Kidney (tissue), 22 donors: ENCODE measurements around the gene NUB1. TPM values are rescaled to one million over a fixed set of nuclear protein-coding genes. Genes with fewer than 3 reads are reported as not detected.

ENCODE experiments used
- DNase-seq, 5 donors: peaks; one replicate each; pipeline ENCODE4 v3.0.0-alpha.2; 2013 to 2020
- FAIRE-seq: peaks from 2 replicates; lab custom pipeline; 2012; peaks lifted over from hg19 to GRCh38; lab: Jason Lieb, UNC
- H3K27ac ChIP-seq, 2 donors: one replicate each; pipeline ENCODE4 v1.7.0; 2013; ENCODE audit warnings: low read depth in 2 of 2, low read length in 2 of 2, inconsistent platforms in 1 of 2
- H3K27me3 ChIP-seq: one replicate; pipeline ENCODE4 v1.7.1; 2013; ENCODE audit warnings: low read length, inconsistent platforms; ENCODE audit not compliant: control insufficient read depth, insufficient read depth
- H3K36me3 ChIP-seq, 3 donors: one replicate each; pipeline versions ENCODE4 v1.7.0 to v1.7.1; 2013; ENCODE audit warnings: low read length in 3 of 3, control low read depth in 1 of 3, inconsistent platforms in 1 of 3; ENCODE audit not compliant: insufficient read depth in 3 of 3, control insufficient read depth in 2 of 3
- H3K4me1 ChIP-seq, 3 donors: one replicate each; pipeline versions ENCODE4 v1.7.0 to v1.7.1; 2013; ENCODE audit warnings: low read length in 3 of 3, inconsistent platforms in 1 of 3, low read depth in 1 of 3; ENCODE audit not compliant: control insufficient read depth in 2 of 3, insufficient read depth in 2 of 3
- H3K4me3 ChIP-seq, 3 donors: one replicate each; pipeline versions ENCODE4 v1.7.0 to v1.8.1; 2013; ENCODE audit warnings: low read length in 3 of 3, control low read depth in 1 of 3, inconsistent platforms in 1 of 3
- H3K9ac ChIP-seq, 3 donors: one replicate each; pipeline versions ENCODE4 v1.7.0 to v1.7.1; 2013; ENCODE audit warnings: low read length in 3 of 3, control low read depth in 1 of 3, inconsistent platforms in 1 of 3
- H3K9me3 ChIP-seq, 3 donors: one replicate each; pipeline versions ENCODE4 v1.7.0 to v1.7.1; 2013; ENCODE audit warnings: low read length in 3 of 3, control low read depth in 1 of 3, inconsistent platforms in 1 of 3; ENCODE audit not compliant: control insufficient read depth in 2 of 3, insufficient read depth in 1 of 3
- CTCF ChIP-seq: IDR thresholded peaks from 3 replicates; pipeline ENCODE4 v1.5.1; 2012; ENCODE audit warnings: mild to moderate bottlenecking, moderate library complexity, borderline replicate concordance; ENCODE audit not compliant: insufficient read depth; ENCODE audit errors: extremely low read depth
- intact Hi-C: fragments of 100-400 bp; cut with DNase I; formaldehyde crosslinking; loops from one replicate; pipeline ENCODE4 v1.11.1; 2022
- long read RNA-seq, 10 donors: library from polyadenylated mRNA in 1 of 10; unstranded in 1 of 10; transcript quantifications; one replicate each; pipeline ENCODE4 v2.0.0 and lab custom pipeline, GENCODE V29; 2021 to 2026
- polyA plus RNA-seq: library from polyadenylated mRNA; stranded (reverse); fragments of 350-450 nt; fragmentation: Illumina TruSeq; extraction: RNeasy Lipid Tissue Mini Kit (QIAGEN cat#74804); gene quantifications from one replicate; pipeline ENCODE4 v1.2.3, GENCODE V29; 2014; ENCODE audit warnings: low read depth, low replicate concordance; ENCODE audit not compliant: insufficient read depth
- total RNA-seq: library from RNA; stranded (reverse); fragmentation: NEBNext Ultra II Directional; extraction: Animal tissue kit (Norgen Biotek cat#: 25700); gene quantifications from one replicate; pipeline ENCODE4 v1.2.1, GENCODE V29; 2021
- donor health status: control.
- donor health status: control.
- donor health status: control.
- donor health status: control.
- donor health status: control.
- donor health status: DM: yes; HTN: yes; CAD: no.
- donor health status: Normal renal cell carcinoma (clear cell type).

Gene NUB1
- total RNA-seq (51.8 TPM), polyA plus RNA-seq (32.7 TPM)
- long read RNA-seq, donor 1, partial matches to known transcripts: 0 of 2 reads
- long read RNA-seq, donor 1, other reads (novel, unspliced or antisense): 0 of 2 reads
- long read RNA-seq, donor 2, partial matches to known transcripts: 11 of 16 reads
- long read RNA-seq, donor 2, other reads (novel, unspliced or antisense): 0 of 16 reads
- long read RNA-seq, donor 3, partial matches to known transcripts: 5 of 11 reads
- long read RNA-seq, donor 3, other reads (novel, unspliced or antisense): 0 of 11 reads
- long read RNA-seq, donor 4, partial matches to known transcripts: 12 of 19 reads
- long read RNA-seq, donor 4, other reads (novel, unspliced or antisense): 0 of 19 reads
- long read RNA-seq, donor 5: 0 reads
- long read RNA-seq, donor 6, partial matches to known transcripts: 6 of 7 reads
- long read RNA-seq, donor 6, other reads (novel, unspliced or antisense): 0 of 7 reads
- long read RNA-seq, donor 7, partial matches to known transcripts: 7 of 25 reads
- long read RNA-seq, donor 7, other reads (novel, unspliced or antisense): 10 of 25 reads
- long read RNA-seq, donor 8, partial matches to known transcripts: 7 of 8 reads
- long read RNA-seq, donor 8, other reads (novel, unspliced or antisense): 0 of 8 reads
- long read RNA-seq, donor 9, partial matches to known transcripts: 8 of 9 reads
- long read RNA-seq, donor 9, other reads (novel, unspliced or antisense): 0 of 9 reads
- long read RNA-seq, donor 10, partial matches to known transcripts: 11 of 16 reads
- long read RNA-seq, donor 10, other reads (novel, unspliced or antisense): 0 of 16 reads

- TF ChIP-seq CTCF: peak; percentile 5
- Histone ChIP-seq H3K9ac (peak within 1 kb of the TSS; percentile 67 to 89 (median 87)), H3K27ac (peak within 1 kb of the TSS; percentile 25 to 65), H3K27me3 (no peaks in the 10 kb centered on the region), H3K9me3 (no peaks in the 10 kb centered on the region), H3K36me3 (peaks cover 2 to 8% (median 6%) of the 10 kb centered on the region in 3 donors), H3K4me1 (peaks cover 0 to 12% (median 5%) of the 10 kb centered on the region in 3 donors), H3K4me3 (peak within 1 kb of the TSS; percentile 73 to 92 (median 92))
- DNase-seq (peak; percentile 91 to 97 (median 95)), FAIRE-seq (no peak)
- intact Hi-C loops: no loop called here
Measured at GRCh38 chr7:151341357-151342101, at the start of gene NUB1. Gene NUB1, plus strand, starts transcription at chr7:151341812. Its CDS starts 3,538 bp downstream, at chr7:151345350.

- Histone ChIP-seq H3K9ac (no peak overlapping the region), H3K36me3 (no peaks in the 10 kb centered on the region), H3K27me3 (no peaks in the 10 kb centered on the region), H3K9me3 (no peaks in the 10 kb centered on the region), H3K4me3 (no peak overlapping the region), H3K27ac (no peak overlapping the region), H3K4me1 (no peaks in the 10 kb centered on the region)
- TF ChIP-seq CTCF: no peak
- intact Hi-C loops: no loop called here
- DNase-seq: no peak
- FAIRE-seq: no peak
Measured at GRCh38 chr7:151292850-151293249, 48.8 kb upstream of the NUB1 start.

- intact Hi-C loops: no loop called here
- no peak for DNase-seq
- Histone ChIP-seq H3K9me3 (peaks cover 0 to 2% (median 0%) of the 10 kb centered on the region in 3 donors), H3K4me1 (no peaks in the 10 kb centered on the region), H3K36me3 (peaks cover 0 to 2% (median 0%) of the 10 kb centered on the region in 3 donors), H3K27me3 (no peaks in the 10 kb centered on the region), H3K9ac (no peak overlapping the region), H3K27ac (no peak overlapping the region), H3K4me3 (no peak overlapping the region)
- FAIRE-seq: no peak
- no peak for TF ChIP-seq CTCF
Measured at GRCh38 chr7:151296202-151296992, 45.2 kb upstream of the NUB1 start.
